Testis (tissue), 2 donors: ENCODE results near the gene FOXA1.

Source experiments
- POLR2A ChIP-seq: fragments of 450-650 bp; IDR thresholded peaks from one replicate; pipeline ENCODE4 v1.6.1; 2017; ENCODE audit warnings: antibody characterized with exemption, mild to moderate bottlenecking, moderate library complexity
- TF ChIP-seq, protein P1 (sequence below), 3 experiments: fragments of 450-650 bp in 2 of 3; fragments of 200-600 bp in 1 of 3; sonication (generic) in 1 of 3; IDR thresholded peaks; one replicate each; pipeline ENCODE4 v1.5.1; 2016 to 2019; ENCODE audit warnings: antibody characterized with exemption in 3 of 3, mild to moderate bottlenecking in 2 of 3, moderate library complexity in 1 of 3

GRCh38 chr14:37573356-37573755 lies 21.7 kb downstream of the FOXA1 start:
- TF ChIP-seq, protein P1, sequence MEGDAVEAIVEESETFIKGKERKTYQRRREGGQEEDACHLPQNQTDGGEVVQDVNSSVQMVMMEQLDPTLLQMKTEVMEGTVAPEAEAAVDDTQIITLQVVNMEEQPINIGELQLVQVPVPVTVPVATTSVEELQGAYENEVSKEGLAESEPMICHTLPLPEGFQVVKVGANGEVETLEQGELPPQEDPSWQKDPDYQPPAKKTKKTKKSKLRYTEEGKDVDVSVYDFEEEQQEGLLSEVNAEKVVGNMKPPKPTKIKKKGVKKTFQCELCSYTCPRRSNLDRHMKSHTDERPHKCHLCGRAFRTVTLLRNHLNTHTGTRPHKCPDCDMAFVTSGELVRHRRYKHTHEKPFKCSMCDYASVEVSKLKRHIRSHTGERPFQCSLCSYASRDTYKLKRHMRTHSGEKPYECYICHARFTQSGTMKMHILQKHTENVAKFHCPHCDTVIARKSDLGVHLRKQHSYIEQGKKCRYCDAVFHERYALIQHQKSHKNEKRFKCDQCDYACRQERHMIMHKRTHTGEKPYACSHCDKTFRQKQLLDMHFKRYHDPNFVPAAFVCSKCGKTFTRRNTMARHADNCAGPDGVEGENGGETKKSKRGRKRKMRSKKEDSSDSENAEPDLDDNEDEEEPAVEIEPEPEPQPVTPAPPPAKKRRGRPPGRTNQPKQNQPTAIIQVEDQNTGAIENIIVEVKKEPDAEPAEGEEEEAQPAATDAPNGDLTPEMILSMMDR (IDR thresholded peaks at IDR 0.05): no peak
- TF ChIP-seq POLR2A: no peak
